NCI-H2029 treated with DMSO at 0.1 percent for 48 hours (cell line): Measurements from ENCODE around the gene TTC9.

Source experiments
- DNase-seq: peaks from one replicate; lab custom pipeline; 2025; lab: John Stamatoyannopoulos, UW

TTC9 gene

GRCh38 chr14:70716483-70716882 lies 74.8 kb downstream of the TTC9 start:
- no peak for DNase-seq

DNA sequence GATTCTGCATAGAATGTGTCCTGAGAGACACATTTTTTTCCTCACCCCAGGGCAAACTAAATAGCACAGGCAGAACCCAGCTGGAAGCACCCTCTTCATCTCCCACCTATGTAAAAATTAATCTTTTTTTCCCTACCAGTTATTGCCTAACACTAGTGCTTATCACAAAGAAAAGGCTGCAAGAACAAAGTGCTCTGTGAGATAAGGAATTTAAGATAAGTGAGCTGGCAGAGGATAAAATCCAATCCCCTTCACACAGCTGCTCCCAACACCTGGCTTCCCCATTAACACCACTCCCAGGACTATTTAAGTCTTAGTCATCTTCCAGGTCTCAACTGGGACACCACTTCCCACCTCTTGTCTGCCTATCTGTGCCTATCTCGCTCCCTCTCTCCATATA lies 75.2 kb downstream of the TTC9 start:
- DNase-seq, result no peak

GRCh38 chr14:70718383-70719118 lies 76.8 kb downstream of the TTC9 start:
- no peak for DNase-seq

- no peak for DNase-seq
These were observed 79.8 kb downstream of the TTC9 start for GRCh38 chr14:70721542-70721941.

- DNase-seq, result no peak
These were observed 80.7 kb downstream of the TTC9 start for GRCh38 chr14:70722418-70722817.

DNA sequence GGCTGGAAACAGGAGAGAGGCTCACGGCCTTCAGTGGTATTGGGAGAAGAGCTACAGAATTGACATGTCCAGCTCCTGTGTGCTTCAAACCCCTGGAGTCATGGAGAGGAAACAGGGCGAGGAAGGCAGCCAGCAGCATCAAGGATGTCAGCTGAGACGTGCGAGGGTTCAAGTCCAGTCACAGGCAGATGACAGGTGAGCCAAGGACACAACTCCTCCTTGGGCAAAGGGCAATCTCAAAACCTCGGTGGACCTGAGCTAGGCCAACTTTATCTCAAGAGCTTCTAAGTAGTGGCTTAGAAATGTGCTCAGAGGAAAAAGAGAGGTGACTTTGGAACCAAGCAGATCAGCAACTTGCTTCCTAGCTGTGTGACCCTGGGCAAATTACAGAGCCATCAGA lies 81.6 kb downstream of the TTC9 start:
- DNase-seq, result no peak

DNA sequence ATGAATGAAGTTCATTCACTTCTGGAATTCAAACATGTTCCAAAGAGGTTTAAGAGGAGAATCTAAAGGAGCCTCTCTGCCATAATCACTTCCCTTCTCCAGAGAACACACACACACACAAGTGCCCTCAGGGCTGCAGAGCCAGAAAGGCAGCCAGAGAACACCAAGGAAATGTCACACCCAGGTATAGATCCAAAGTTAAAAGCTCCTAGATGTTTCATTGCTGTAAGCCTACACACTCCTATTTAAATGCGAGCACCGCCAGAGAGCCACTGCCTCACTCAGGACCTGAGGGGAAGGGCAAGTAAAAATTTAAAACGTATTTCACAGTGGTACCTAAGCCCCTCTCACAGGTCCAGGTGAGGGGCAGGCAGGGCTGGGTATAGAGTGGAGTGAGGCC lies 82.4 kb downstream of the TTC9 start:
- no peak for DNase-seq

DNA sequence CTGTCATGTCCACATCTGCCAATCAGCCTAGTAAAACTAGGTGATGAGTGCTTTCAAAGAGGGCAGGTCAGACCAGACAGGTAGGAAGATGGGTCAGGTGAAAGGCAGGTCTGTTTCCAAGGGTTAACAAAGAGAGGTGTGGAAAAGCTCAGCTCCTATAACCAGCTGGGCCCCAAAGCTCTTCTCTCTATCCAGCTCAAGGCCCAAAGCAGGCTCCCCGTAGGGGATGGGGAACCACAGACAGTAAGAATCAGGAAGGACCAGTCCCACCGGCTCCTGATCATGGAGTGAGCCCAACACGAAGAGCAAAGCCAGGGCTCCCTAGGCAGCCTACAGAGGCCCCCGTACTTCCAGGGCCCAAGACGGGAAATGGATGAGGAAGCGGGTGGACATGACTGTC lies 83.2 kb downstream of the TTC9 start:
- DNase-seq, result no peak
